BJ (cell line): ENCODE measurements around the gene IFT57. TPM values are rescaled to one million over a fixed set of nuclear protein-coding genes. Genes with fewer than 3 reads are reported as not detected.

Experiments
- CTCF ChIA-PET: fragments of 350-600 bp; formaldehyde crosslinking; extraction: SDS; loops from one replicate; lab custom pipeline; 2021; ENCODE audit warnings: antibody characterized with exemption, inconsistent platforms; lab: Yijun Ruan, JAX
- POLR2A ChIA-PET: fragments of 300-600 bp; sonication (Branson Sonifier 250); formaldehyde crosslinking; extraction: SDS; loops from one replicate; lab custom pipeline; 2021; ENCODE audit warnings: antibody characterized with exemption; lab: Charles Lee
- DNase-seq: peaks from one replicate; pipeline ENCODE4 v3.0.0-alpha.2; 2011; ENCODE audit warnings: low read depth
- H3K27me3 ChIP-seq: 2 replicates; pipeline ENCODE4 v1.6.0; 2011; ENCODE audit warnings: low read length; ENCODE audit not compliant: control insufficient read depth, insufficient read depth
- H3K36me3 ChIP-seq: 2 replicates; pipeline ENCODE4 v1.5.1; 2011; ENCODE audit warnings: low read length; ENCODE audit not compliant: control insufficient read depth, insufficient read depth
- H3K4me3 ChIP-seq: 2 replicates; pipeline ENCODE4 v1.5.1; 2011; ENCODE audit warnings: low read depth, mild to moderate bottlenecking, control low read depth, low read length
- CTCF ChIP-seq: IDR thresholded peaks from 2 replicates; pipeline ENCODE4 v1.5.1; 2011; ENCODE audit warnings: low read depth, mild to moderate bottlenecking, control low read depth, inconsistent platforms, low read length, moderate library complexity; ENCODE audit not compliant: insufficient read depth
- polyA plus RNA-seq: library from polyadenylated mRNA; depleted of rRNA; stranded (reverse); fragments of >200 nt; gene quantifications from 2 replicates; pipeline ENCODE4 v1.2.3, GENCODE V29; 2011

IFT57 gene
- polyA plus RNA-seq, 1 experiment, result 32.1 TPM

- no peak overlapping the region for H3K4me3 ChIP-seq
- DNase-seq, result no peak
- ChIA-PET CTCF (no interaction called here), POLR2A (no interaction called here)
- no peaks in the 10 kb centered on the region for H3K36me3 ChIP-seq
- no peak for TF ChIP-seq CTCF
- no peaks in the 10 kb centered on the region for H3K27me3 ChIP-seq
Measured at GRCh38 chr3:108241721-108242120, 19.5 kb upstream of the IFT57 start.

GRCh38 chr3:108241146-108241545 lies 18.9 kb upstream of the IFT57 start:
- H3K36me3 ChIP-seq, result no peaks in the 10 kb centered on the region
- no peak for DNase-seq
- ChIA-PET CTCF (no interaction called here), POLR2A (no interaction called here)
- H3K4me3 ChIP-seq, result no peak overlapping the region
- H3K27me3 ChIP-seq, result no peaks in the 10 kb centered on the region
- TF ChIP-seq CTCF, result no peak

- POLR2A ChIA-PET, result no interaction called here
- CTCF ChIA-PET, result interaction anchor here (1.1 kb wide), 1 partner anchor 160 kb away, joined by 3 read pairs; no protein-coding TSS in a partner anchor
- TF ChIP-seq CTCF, result no peak
Measured at GRCh38 chr3:108239082-108239481, 16.9 kb upstream of the IFT57 start.

GRCh38 chr3:108235290-108235689 lies 13.1 kb upstream of the IFT57 start:
- H3K4me3 ChIP-seq, result no peak overlapping the region
- POLR2A ChIA-PET, result no interaction called here
- no peaks in the 10 kb centered on the region for H3K36me3 ChIP-seq
- TF ChIP-seq CTCF, result no peak
- H3K27me3 ChIP-seq, result no peaks in the 10 kb centered on the region
- CTCF ChIA-PET, result no interaction called here
- DNase-seq, result no peak

More at GRCh38 chr3:108239082-108239481, 16.9 kb upstream of the IFT57 start:
- no peaks in the 10 kb centered on the region for H3K27me3 ChIP-seq
- no peak for DNase-seq
- no peaks in the 10 kb centered on the region for H3K36me3 ChIP-seq
- H3K4me3 ChIP-seq, result no peak overlapping the region

GRCh38 chr3:108234387-108234957 lies 12.2 kb upstream of the IFT57 start:
- no peak overlapping the region for H3K4me3 ChIP-seq
- TF ChIP-seq CTCF, result no peak
- H3K27me3 ChIP-seq, result no peaks in the 10 kb centered on the region
- POLR2A ChIA-PET, result no interaction called here
- CTCF ChIA-PET, result no interaction called here
- DNase-seq, result no peak
- H3K36me3 ChIP-seq, result no peaks in the 10 kb centered on the region
